Transverse colon (tissue), 4 donors: ENCODE measurements around the gene JHY.

Experiments
- CTCF ChIP-seq, 5 experiments: fragments of 200-600 bp in 3 of 5; fragments of 450-650 bp in 2 of 5; sonication (generic) in 3 of 5; IDR thresholded peaks; 1 replicate in 2 of 5; 2 replicates in 3 of 5; pipeline ENCODE4 v1.5.1; 2016 to 2017; ENCODE audit warnings: antibody characterized with exemption in 5 of 5, inconsistent platforms in 3 of 5, mild to moderate bottlenecking in 2 of 5, moderate library complexity in 1 of 5
- POLR2AphosphoS5 ChIP-seq, 3 donors: sonication (generic); formaldehyde crosslinking; IDR thresholded peaks; one replicate each; pipeline ENCODE4 v1.6.1; 2016; ENCODE audit warnings: antibody characterized with exemption in 3 of 3

DNA sequence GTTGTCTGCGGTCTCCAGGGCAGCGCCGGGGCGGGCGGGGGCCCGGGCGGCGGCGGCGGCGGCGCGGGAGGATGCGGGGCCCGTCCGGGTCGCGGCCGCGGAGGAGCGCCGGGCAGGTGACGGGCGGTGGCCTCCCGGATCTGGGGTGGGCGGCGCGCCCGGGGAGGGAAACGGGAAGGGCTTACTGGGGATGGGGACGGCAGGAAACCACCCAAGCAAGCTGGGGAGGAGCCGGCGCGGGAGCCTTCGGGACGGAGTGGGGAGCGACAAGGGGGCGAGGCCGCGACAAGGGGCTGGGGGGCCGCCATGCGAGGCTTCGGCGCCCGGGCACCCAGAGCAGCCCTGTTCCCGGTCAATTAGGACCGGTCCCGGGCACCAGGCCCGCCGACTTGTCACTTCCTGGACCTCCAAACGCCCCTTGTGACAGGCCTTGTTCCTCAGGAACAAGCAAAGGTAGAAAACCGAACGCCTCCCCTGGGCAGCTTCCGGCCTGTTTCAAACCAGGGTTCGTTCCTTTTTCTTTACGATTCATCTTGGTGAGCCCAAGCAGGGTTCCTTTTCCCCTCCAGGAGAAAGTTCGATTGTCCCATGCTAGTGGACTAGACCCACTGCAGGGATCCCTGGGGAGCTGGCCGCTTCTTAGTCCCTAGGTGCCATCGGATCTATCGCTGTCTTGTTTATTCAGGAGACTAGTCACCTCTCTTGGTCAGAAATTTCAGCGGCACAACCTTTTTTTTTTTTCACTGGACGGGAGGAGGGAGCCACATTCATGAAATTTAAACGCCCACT lies 492 bp downstream of the JHY start:
- TF ChIP-seq CTCF (IDR thresholded peaks at IDR 0.05), result no peak
- no peak for TF ChIP-seq POLR2AphosphoS5 (IDR thresholded peaks at IDR 0.05)
